Measurements from ENCODE around the gene ECSIT.

ECSIT gene

GRCh38 chr19:11504502-11505031, 24.4 kb downstream of the ECSIT start:
- no peak for ATAC-seq (ENCODE audit: low read depth)

GRCh38 chr19:11499890-11500420, 29.0 kb downstream of the ECSIT start:
- H3K27me3 Mint-ChIP-seq, result no peaks in the 10 kb centered on the region
- DNase-seq (ENCODE audit: low spot score in 2 of 2), result no peak
- H3K4me3 Mint-ChIP-seq, result no peak overlapping the region
- no peak for ATAC-seq (ENCODE audit: low read depth)
- no peaks in the 10 kb centered on the region for H3K9me3 Mint-ChIP-seq
- H3K36me3 Mint-ChIP-seq, result peaks cover 10% of the 10 kb centered on the region
- H3K27ac Mint-ChIP-seq, result no peak overlapping the region
- H3K4me1 Mint-ChIP-seq, result peaks cover 15% of the 10 kb centered on the region

More at GRCh38 chr19:11504502-11505031, 24.4 kb downstream of the ECSIT start:
- H3K4me3 Mint-ChIP-seq, result peak overlapping the region; percentile 95
- no peaks in the 10 kb centered on the region for H3K9me3 Mint-ChIP-seq
- peak overlapping the region; percentile 94 for H3K27ac Mint-ChIP-seq
- H3K36me3 Mint-ChIP-seq, result peaks cover 6% of the 10 kb centered on the region
- peaks cover 18% of the 10 kb centered on the region for H3K4me1 Mint-ChIP-seq
- H3K27me3 Mint-ChIP-seq, result no peaks in the 10 kb centered on the region
- DNase-seq (ENCODE audit: low spot score in 2 of 2), result no peak

GRCh38 chr19:11499220-11499726, 29.7 kb downstream of the ECSIT start:
- peaks cover 8% of the 10 kb centered on the region for H3K4me1 Mint-ChIP-seq
- peaks cover 12% of the 10 kb centered on the region for H3K36me3 Mint-ChIP-seq
- H3K9me3 Mint-ChIP-seq, result no peaks in the 10 kb centered on the region
- H3K4me3 Mint-ChIP-seq, result no peak overlapping the region
- ATAC-seq (ENCODE audit: low read depth), result no peak
- H3K27ac Mint-ChIP-seq, result peak overlapping the region; percentile 8
- DNase-seq (ENCODE audit: low spot score in 2 of 2), result no peak
- no peaks in the 10 kb centered on the region for H3K27me3 Mint-ChIP-seq

GRCh38 chr19:11496391-11497163, 32.4 kb downstream of the ECSIT start:
- peaks cover 5% of the 10 kb centered on the region for H3K4me1 Mint-ChIP-seq
- peak; percentile 84 for ATAC-seq (ENCODE audit: low read depth)
- H3K27ac Mint-ChIP-seq, result no peak overlapping the region
- no peak overlapping the region for H3K4me3 Mint-ChIP-seq
- H3K27me3 Mint-ChIP-seq, result no peaks in the 10 kb centered on the region
- peak; percentile 56 to 63 for DNase-seq (ENCODE audit: low spot score in 2 of 2)
- H3K36me3 Mint-ChIP-seq, result peaks cover 15% of the 10 kb centered on the region
- H3K9me3 Mint-ChIP-seq, result no peaks in the 10 kb centered on the region

- ATAC-seq (ENCODE audit: low read depth), result no peak
- H3K36me3 Mint-ChIP-seq, result peaks cover 16% of the 10 kb centered on the region
- no peaks in the 10 kb centered on the region for H3K27me3 Mint-ChIP-seq
Measured at GRCh38 chr19:11495885-11496284, 33.0 kb downstream of the ECSIT start.

GRCh38 chr19:11495481-11495880, 33.5 kb downstream of the ECSIT start:
- ATAC-seq (ENCODE audit: low read depth) (no peak), DNase-seq (ENCODE audit: low spot score in 2 of 2) (no peak)
- H3K4me3 Mint-ChIP-seq, result no peak overlapping the region
- H3K27me3 Mint-ChIP-seq, result no peaks in the 10 kb centered on the region
- H3K4me1 Mint-ChIP-seq, result peaks cover 3% of the 10 kb centered on the region
- H3K36me3 Mint-ChIP-seq, result peaks cover 17% of the 10 kb centered on the region
- no peaks in the 10 kb centered on the region for H3K9me3 Mint-ChIP-seq
- no peak overlapping the region for H3K27ac Mint-ChIP-seq

More at GRCh38 chr19:11495885-11496284, 33.0 kb downstream of the ECSIT start:
- Mint-ChIP-seq H3K27ac (no peak overlapping the region), H3K9me3 (no peaks in the 10 kb centered on the region), H3K4me3 (no peak overlapping the region), H3K4me1 (peaks cover 3% of the 10 kb centered on the region)
- no peak for DNase-seq (ENCODE audit: low spot score in 2 of 2)

- Mint-ChIP-seq H3K4me1 (peaks cover 4% of the 10 kb centered on the region), H3K4me3 (no peak overlapping the region), H3K27ac (no peak overlapping the region), H3K36me3 (peaks cover 18% of the 10 kb centered on the region), H3K27me3 (no peaks in the 10 kb centered on the region), H3K9me3 (no peaks in the 10 kb centered on the region)
- no peak for DNase-seq (ENCODE audit: low spot score in 2 of 2)
- ATAC-seq (ENCODE audit: low read depth), result no peak
Measured at GRCh38 chr19:11494634-11495285, 34.2 kb downstream of the ECSIT start.

- peaks cover 3% of the 10 kb centered on the region for H3K4me1 Mint-ChIP-seq
- H3K27ac Mint-ChIP-seq, result no peak overlapping the region
- H3K27me3 Mint-ChIP-seq, result no peaks in the 10 kb centered on the region
- peaks cover 19% of the 10 kb centered on the region for H3K36me3 Mint-ChIP-seq
- DNase-seq (ENCODE audit: low spot score in 2 of 2) (no peak), ATAC-seq (ENCODE audit: low read depth) (no peak)
- no peak overlapping the region for H3K4me3 Mint-ChIP-seq
- H3K9me3 Mint-ChIP-seq, result no peaks in the 10 kb centered on the region
Measured at GRCh38 chr19:11489378-11489777, 39.6 kb downstream of the ECSIT start.

- ATAC-seq (ENCODE audit: low read depth), result no peak
- H3K9me3 Mint-ChIP-seq, result no peaks in the 10 kb centered on the region
- H3K27ac Mint-ChIP-seq, result no peak overlapping the region
Measured at GRCh38 chr19:11486661-11487503, 42.1 kb downstream of the ECSIT start.

GRCh38 chr19:11485245-11485837, 43.6 kb downstream of the ECSIT start:
- ATAC-seq (ENCODE audit: low read depth) (no peak), DNase-seq (ENCODE audit: low spot score in 2 of 2) (no peak)
- Mint-ChIP-seq H3K27me3 (peaks cover 4% of the 10 kb centered on the region), H3K36me3 (peaks cover 15% of the 10 kb centered on the region), H3K27ac (no peak overlapping the region), H3K4me1 (peaks cover 15% of the 10 kb centered on the region), H3K4me3 (no peak overlapping the region), H3K9me3 (no peaks in the 10 kb centered on the region)

More at GRCh38 chr19:11486661-11487503, 42.1 kb downstream of the ECSIT start:
- Mint-ChIP-seq H3K4me3 (no peak overlapping the region), H3K36me3 (peaks cover 19% of the 10 kb centered on the region), H3K27me3 (peaks cover 4% of the 10 kb centered on the region), H3K4me1 (peaks cover 11% of the 10 kb centered on the region)
- no peak for DNase-seq (ENCODE audit: low spot score in 2 of 2)

GRCh38 chr19:11483366-11484111, 45.4 kb downstream of the ECSIT start:
- Mint-ChIP-seq H3K9me3 (peaks cover 1% of the 10 kb centered on the region), H3K4me1 (peaks cover 18% of the 10 kb centered on the region), H3K27me3 (peaks cover 8% of the 10 kb centered on the region), H3K36me3 (peaks cover 9% of the 10 kb centered on the region), H3K4me3 (no peak overlapping the region), H3K27ac (no peak overlapping the region)
- DNase-seq (ENCODE audit: low spot score in 2 of 2), result no peak
- no peak for ATAC-seq (ENCODE audit: low read depth)

- Mint-ChIP-seq H3K4me3 (peak overlapping the region; percentile 76), H3K36me3 (peaks cover 9% of the 10 kb centered on the region), H3K27me3 (peaks cover 10% of the 10 kb centered on the region), H3K27ac (peak overlapping the region; percentile 85), H3K4me1 (peaks cover 20% of the 10 kb centered on the region), H3K9me3 (peaks cover 1% of the 10 kb centered on the region)
- DNase-seq (ENCODE audit: low spot score in 2 of 2) (peak; percentile 90 to 92), ATAC-seq (ENCODE audit: low read depth) (peak; percentile 82)
Measured at GRCh38 chr19:11482384-11483050, 46.4 kb downstream of the ECSIT start.

Measured in memory B cell (primary cell).